Loucy (cell line): ENCODE data around the gene PC.

ENCODE experiments used
- CTCF ChIP-seq: fragments of 200-600 bp; sonication (generic); conservative IDR thresholded peaks from 2 replicates; pipeline ENCODE4 v1.5.1; 2014; ENCODE audit warnings: mild to moderate bottlenecking, antibody characterized with exemption, low read length
- EZH2phosphoT487 ChIP-seq: fragments of 200-600 bp; IDR thresholded peaks from 2 replicates; pipeline ENCODE4 v1.6.1; 2018; ENCODE audit warnings: antibody characterized with exemption, mild to moderate bottlenecking, moderate library complexity, borderline replicate concordance

DNA sequence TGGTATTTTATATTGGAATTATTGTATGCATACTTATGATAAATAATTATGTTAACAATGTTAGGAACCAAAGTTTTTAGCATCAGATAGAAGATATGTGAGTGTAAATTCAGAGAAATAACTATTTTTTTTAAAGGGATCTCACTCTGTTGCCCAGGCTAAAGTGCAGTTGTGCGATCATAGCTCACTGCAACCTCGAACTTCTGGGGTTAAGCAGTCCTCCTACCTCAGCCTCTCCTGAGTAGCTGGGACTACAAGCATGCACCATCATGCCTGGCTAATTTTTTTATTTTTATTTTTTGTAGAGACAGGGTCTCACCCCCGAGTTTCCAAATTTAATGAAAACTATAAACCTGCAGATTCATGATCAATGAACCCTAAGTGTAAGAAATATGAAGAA lies 148.6 kb downstream of the PC start:
- no peak for TF ChIP-seq EZH2phosphoT487
- TF ChIP-seq CTCF, result no peak
